Peyer's patch (tissue), 4 donors: ENCODE data around the gene PLD5.

Experiments used
- POLR2A ChIP-seq, 2 donors: fragments of 450-650 bp; IDR thresholded peaks; one replicate each; pipeline ENCODE4 v1.5.1; 2017; ENCODE audit warnings: antibody characterized with exemption in 2 of 2, mild to moderate bottlenecking in 2 of 2, moderate library complexity in 2 of 2
- TF ChIP-seq, protein P1 (sequence below), 6 experiments: fragments of 450-650 bp in 4 of 6; fragments of 200-600 bp in 2 of 6; sonication (generic) in 1 of 6; IDR thresholded peaks; one replicate each; pipeline ENCODE4 v1.5.1; 2017 to 2019; ENCODE audit warnings: antibody characterized with exemption in 6 of 6, mild to moderate bottlenecking in 3 of 6, moderate library complexity in 1 of 6

DNA sequence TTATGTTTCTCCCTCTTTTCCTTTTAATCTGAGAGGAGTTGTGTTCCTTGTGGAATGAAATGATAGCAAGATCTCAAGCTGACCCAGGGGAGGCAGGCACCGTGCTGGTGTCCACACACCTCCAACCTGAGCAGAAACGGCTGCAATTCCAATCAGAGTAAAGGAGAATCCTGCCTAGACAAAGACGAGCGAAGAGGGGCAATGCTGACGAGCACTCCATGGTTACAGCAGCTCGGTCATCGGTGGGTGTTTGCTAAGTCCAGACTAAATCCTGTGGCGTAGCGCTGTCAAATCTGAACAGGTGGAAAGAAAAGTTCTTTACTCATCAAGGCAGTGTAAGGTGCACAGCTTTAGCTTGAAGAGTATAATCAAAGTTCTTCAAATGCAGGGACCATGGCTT, 74.8 kb downstream of the PLD5 start:
- TF ChIP-seq POLR2A (IDR thresholded peaks at IDR 0.05): no peak
- TF ChIP-seq, protein P1, sequence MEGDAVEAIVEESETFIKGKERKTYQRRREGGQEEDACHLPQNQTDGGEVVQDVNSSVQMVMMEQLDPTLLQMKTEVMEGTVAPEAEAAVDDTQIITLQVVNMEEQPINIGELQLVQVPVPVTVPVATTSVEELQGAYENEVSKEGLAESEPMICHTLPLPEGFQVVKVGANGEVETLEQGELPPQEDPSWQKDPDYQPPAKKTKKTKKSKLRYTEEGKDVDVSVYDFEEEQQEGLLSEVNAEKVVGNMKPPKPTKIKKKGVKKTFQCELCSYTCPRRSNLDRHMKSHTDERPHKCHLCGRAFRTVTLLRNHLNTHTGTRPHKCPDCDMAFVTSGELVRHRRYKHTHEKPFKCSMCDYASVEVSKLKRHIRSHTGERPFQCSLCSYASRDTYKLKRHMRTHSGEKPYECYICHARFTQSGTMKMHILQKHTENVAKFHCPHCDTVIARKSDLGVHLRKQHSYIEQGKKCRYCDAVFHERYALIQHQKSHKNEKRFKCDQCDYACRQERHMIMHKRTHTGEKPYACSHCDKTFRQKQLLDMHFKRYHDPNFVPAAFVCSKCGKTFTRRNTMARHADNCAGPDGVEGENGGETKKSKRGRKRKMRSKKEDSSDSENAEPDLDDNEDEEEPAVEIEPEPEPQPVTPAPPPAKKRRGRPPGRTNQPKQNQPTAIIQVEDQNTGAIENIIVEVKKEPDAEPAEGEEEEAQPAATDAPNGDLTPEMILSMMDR (IDR thresholded peaks at IDR 0.05): no peak
